Erythroblast (primary cell): ENCODE results near the gene C17orf50.

ENCODE experiments used
- DNase-seq, 2 experiments: peaks; one replicate each; lab custom pipeline; 2025; lab: John Stamatoyannopoulos, UW
- GATA1 ChIP-seq: IDR thresholded peaks from 2 replicates; pipeline ENCODE4 v1.6.1; 2011; ENCODE audit warnings: low read depth, mild to moderate bottlenecking, control low read depth, low read length, moderate library complexity
- POLR2A ChIP-seq: IDR thresholded peaks from 2 replicates; pipeline ENCODE4 v1.6.1; 2011; ENCODE audit warnings: mild to moderate bottlenecking, low read length

Gene C17orf50

GRCh38 chr17:35728551-35728950, 32.1 kb upstream of the C17orf50 start:
- no peak for DNase-seq
- TF ChIP-seq POLR2A, result no peak
- no peak for TF ChIP-seq GATA1

GRCh38 chr17:35729405-35729833, 31.3 kb upstream of the C17orf50 start:
- TF ChIP-seq GATA1, result no peak
- TF ChIP-seq POLR2A, result no peak
- no peak for DNase-seq

DNA sequence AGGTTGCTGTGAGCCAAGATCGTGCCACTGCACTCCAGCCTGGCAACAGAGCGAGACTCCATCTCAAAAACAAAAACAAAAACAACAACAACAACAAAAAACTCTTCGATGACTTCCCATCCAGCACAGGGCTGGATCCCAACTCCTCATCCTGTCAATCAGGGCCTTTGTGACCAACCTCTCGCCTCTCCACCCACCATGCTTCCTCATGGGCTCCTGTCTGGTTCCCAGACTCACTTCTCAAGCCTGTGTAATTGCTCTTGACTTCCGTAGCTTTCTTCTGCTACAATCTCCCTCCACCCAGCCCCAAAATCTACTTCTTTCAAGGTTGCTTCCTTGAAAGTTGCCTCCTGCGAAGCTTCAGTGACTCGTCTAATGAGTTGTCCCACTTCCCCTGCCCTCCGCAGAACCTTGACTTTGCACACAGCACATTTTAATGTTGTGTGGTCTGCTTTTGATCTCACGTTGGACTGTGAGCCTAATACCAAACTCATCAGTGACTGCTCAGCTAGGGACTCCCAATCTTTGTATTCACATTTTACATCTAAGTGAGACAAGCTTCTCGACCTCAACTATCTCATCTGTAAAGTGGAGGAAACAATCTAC, 30.2 kb upstream of the C17orf50 start:
- DNase-seq, result no peak
- TF ChIP-seq POLR2A (no peak), GATA1 (no peak)

GRCh38 chr17:35731239-35731916, 29.3 kb upstream of the C17orf50 start, which contains the start of gene RASL10B:
TSS of gene RASL10B (plus strand) at chr17:35731639. CDS start at chr17:35735185, 3,546 bp downstream.
- peak; percentile 39 to 47 for DNase-seq
- no peak for TF ChIP-seq POLR2A
- no peak for TF ChIP-seq GATA1

- TF ChIP-seq POLR2A, result no peak
- no peak for TF ChIP-seq GATA1
- no peak for DNase-seq
These were observed 28.5 kb upstream of the C17orf50 start for GRCh38 chr17:35731917-35732805.

DNA sequence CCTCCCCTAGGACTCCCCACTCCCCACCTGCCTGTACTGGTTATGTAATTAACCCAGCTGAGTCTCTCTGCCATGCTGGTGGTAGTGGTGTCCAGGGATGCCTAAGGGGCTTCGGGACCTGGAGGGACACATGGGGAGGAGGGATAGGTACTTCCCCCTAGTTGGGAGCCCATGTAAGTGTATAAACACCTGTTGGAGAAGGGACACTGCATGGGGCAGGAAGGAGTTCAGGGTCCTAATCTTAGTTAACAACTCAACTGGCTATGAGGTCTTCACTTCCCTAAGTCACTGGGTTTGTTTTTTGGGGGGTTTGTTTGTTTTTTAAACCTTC, 27.9 kb upstream of the C17orf50 start:
- TF ChIP-seq GATA1 (no peak), POLR2A (no peak)
- no peak for DNase-seq

- no peak for TF ChIP-seq POLR2A
- TF ChIP-seq GATA1, result no peak
- DNase-seq, result no peak
These were observed 27.3 kb upstream of the C17orf50 start for GRCh38 chr17:35733366-35733765.

GRCh38 chr17:35734396-35734795, 26.3 kb upstream of the C17orf50 start:
- no peak for DNase-seq
- no peak for TF ChIP-seq GATA1
- no peak for TF ChIP-seq POLR2A

DNA sequence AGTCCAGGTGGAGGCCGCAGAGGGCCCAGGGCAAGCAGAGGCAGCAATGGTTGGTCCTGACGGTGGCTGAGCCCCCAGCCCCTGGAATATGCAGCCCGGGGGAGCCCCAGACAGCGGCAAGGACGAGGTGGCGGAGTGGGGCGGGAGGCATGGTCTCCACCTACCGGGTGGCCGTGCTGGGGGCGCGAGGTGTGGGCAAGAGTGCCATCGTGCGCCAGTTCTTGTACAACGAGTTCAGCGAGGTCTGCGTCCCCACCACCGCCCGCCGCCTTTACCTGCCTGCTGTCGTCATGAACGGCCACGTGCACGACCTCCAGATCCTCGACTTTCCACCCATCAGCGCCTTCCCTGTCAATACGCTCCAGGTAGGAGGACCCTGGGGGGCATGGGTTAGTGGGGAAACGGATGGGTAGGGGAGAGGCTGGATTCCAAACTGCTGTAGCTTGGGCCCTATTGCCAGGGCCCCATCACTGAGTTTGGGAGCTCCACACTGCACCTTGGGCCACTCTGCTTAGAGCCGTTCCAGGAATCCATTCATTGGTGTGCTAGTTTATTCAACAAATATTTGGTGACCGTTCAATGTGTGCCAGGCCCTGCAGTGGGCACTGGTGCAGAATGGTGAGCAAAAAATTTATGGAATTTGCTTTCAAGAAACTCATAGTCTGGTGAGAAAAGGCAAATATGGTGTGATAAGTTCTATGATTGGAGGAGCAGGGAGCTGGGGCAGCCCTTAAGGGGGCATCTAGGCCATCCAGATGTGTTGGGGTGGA, 25.5 kb upstream of the C17orf50 start:
- no peak for DNase-seq
- no peak for TF ChIP-seq GATA1
- TF ChIP-seq POLR2A, result no peak

GRCh38 chr17:35736236-35736635, 24.5 kb upstream of the C17orf50 start:
- no peak for DNase-seq
- TF ChIP-seq GATA1 (no peak), POLR2A (no peak)

DNA sequence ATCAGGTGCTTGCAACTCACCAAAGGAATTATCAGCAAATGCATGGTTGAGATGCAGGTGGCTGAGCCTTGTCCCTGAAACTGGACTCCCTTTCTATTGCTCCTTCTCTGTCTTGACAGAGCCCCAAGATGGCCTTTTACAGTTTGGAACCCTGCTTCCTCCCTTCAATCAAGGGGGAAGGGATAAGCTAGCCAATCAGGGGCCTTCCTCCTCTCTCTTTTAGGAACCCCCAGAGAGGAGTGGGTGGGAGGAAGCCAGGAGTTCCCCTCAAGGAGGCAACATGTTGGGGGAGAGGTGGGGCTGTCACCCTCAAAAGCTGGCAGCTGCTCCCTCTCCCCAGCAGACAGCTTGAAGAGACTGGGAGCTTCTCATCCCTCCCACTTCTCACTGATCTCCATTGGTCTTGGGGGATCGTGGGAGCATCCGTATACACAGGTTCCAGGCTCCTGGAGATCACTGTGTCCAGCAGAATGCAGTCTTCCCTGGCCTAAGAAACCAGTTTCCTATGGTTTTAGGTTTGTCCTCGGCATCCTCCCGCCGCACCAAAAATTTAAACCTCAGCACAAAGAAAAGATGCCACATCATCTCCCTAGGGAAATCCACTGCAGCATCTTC, 22.1 kb upstream of the C17orf50 start:
- TF ChIP-seq POLR2A, result no peak
- no peak for TF ChIP-seq GATA1
- no peak for DNase-seq

- TF ChIP-seq GATA1, result no peak
- no peak for TF ChIP-seq POLR2A
- DNase-seq, result no peak
These were observed 20.5 kb upstream of the C17orf50 start for GRCh38 chr17:35740216-35740615.
